ENCODE measurements around the gene GNA12. TPM values are rescaled to one million over a fixed set of nuclear protein-coding genes. Genes with fewer than 3 reads are reported as not detected.
"Not testable (repeated sequence)": the region's sequence is repeated elsewhere in the genome, so short reads cannot be mapped to it uniquely, and the experiment has no call there.

Gene GNA12
- total and polyA plus RNA-seq, 2 experiments from 2014 or later = 28.4 to 40.2 TPM

GRCh38 chr7:2728316-2729030 is 115.6 kb downstream of the GNA12 start:
- no peak overlapping the region for H3K4me3 ChIP-seq
- DNase-seq (ENCODE audit: low spot score) = no peak
- TF ChIP-seq EZH2 (IDR thresholded peaks at IDR 0.05; ENCODE audit: borderline replicate concordance) (no peak), CTCF (IDR thresholded peaks at IDR 0.05; ENCODE audit: poor library complexity) (no peak), EZH2phosphoT487 (IDR thresholded peaks at IDR 0.05; ENCODE audit: low read depth, severe bottlenecking, unreplicated experiment) (no peak)
- H2AFZ ChIP-seq = no peak overlapping the region
- no peaks in the 10 kb centered on the region for H3K36me3 ChIP-seq (replicated peaks; ENCODE audit: insufficient read depth, low read depth)
- H4K20me1 ChIP-seq (ENCODE audit: insufficient read depth, poor library complexity, severe bottlenecking) = no peaks in the 10 kb centered on the region
- H3K4me1 ChIP-seq (ENCODE audit: insufficient read depth) = peaks cover 10% of the 10 kb centered on the region
- H3K27me3 ChIP-seq = no peaks in the 10 kb centered on the region
- 86% methylated on average over 15 of the region's 15 CpGs for WGBS (ENCODE audit: low lambda C conversion rate, missing lambda C conversion rate)
- H3K27ac ChIP-seq = no peak overlapping the region
- no peaks in the 10 kb centered on the region for H3K9me2 ChIP-seq (replicated peaks; ENCODE audit: insufficient read depth)
- no peaks in the 10 kb centered on the region for H3K79me2 ChIP-seq
- no peak overlapping the region for H3K4me2 ChIP-seq
- no peaks in the 10 kb centered on the region for H3K9me3 ChIP-seq (ENCODE audit: low read depth)

- H3K4me2 ChIP-seq; H3K27ac ChIP-seq; H3K9me3 ChIP-seq (ENCODE audit: low read depth); H3K9me2 ChIP-seq (replicated peaks; ENCODE audit: insufficient read depth); H3K79me2 ChIP-seq; H3K4me3 ChIP-seq; DNase-seq (ENCODE audit: low spot score); H3K27me3 ChIP-seq; H3K4me1 ChIP-seq (ENCODE audit: insufficient read depth); H3K36me3 ChIP-seq (replicated peaks; ENCODE audit: insufficient read depth, low read depth); H4K20me1 ChIP-seq (ENCODE audit: insufficient read depth, poor library complexity, severe bottlenecking); H2AFZ ChIP-seq: not testable (repeated sequence)
- WGBS (ENCODE audit: low lambda C conversion rate, missing lambda C conversion rate) = 87% methylated on average over 13 of the region's 13 CpGs
These were observed 116.9 kb downstream of the GNA12 start for GRCh38 chr7:2727206-2727605.

- no peaks in the 10 kb centered on the region for H3K9me2 ChIP-seq (replicated peaks; ENCODE audit: insufficient read depth)
- H4K20me1 ChIP-seq (ENCODE audit: insufficient read depth, poor library complexity, severe bottlenecking) = no peaks in the 10 kb centered on the region
- TF ChIP-seq CTCF (IDR thresholded peaks at IDR 0.05; ENCODE audit: poor library complexity) (no peak), EZH2 (IDR thresholded peaks at IDR 0.05; ENCODE audit: borderline replicate concordance) (no peak), EZH2phosphoT487 (IDR thresholded peaks at IDR 0.05; ENCODE audit: low read depth, severe bottlenecking, unreplicated experiment) (no peak)
- WGBS (ENCODE audit: low lambda C conversion rate, missing lambda C conversion rate) = 92% methylated on average over 18 of the region's 18 CpGs
- no peaks in the 10 kb centered on the region for H3K9me3 ChIP-seq (ENCODE audit: low read depth)
- H3K27ac ChIP-seq = no peak overlapping the region
- no peak for DNase-seq (ENCODE audit: low spot score)
- no peak overlapping the region for H3K4me2 ChIP-seq
- H3K36me3 ChIP-seq (replicated peaks; ENCODE audit: insufficient read depth, low read depth) = no peaks in the 10 kb centered on the region
- H3K4me1 ChIP-seq (ENCODE audit: insufficient read depth) = no peaks in the 10 kb centered on the region
- H3K79me2 ChIP-seq = no peaks in the 10 kb centered on the region
- no peak overlapping the region for H2AFZ ChIP-seq
- no peaks in the 10 kb centered on the region for H3K27me3 ChIP-seq
- H3K4me3 ChIP-seq = no peak overlapping the region
These were observed 117.6 kb downstream of the GNA12 start for GRCh38 chr7:2726316-2727018.

Data from hepatocyte (in vitro differentiated cells).